SK-N-MC (cell line): ENCODE measurements around the gene TMEM171.
A peak's percentile ranks its signal among the peaks of the same experiment; 100 is the strongest.

Experiments
- DNase-seq: peaks from one replicate; pipeline ENCODE4 v3.0.0-alpha.2; 2011; ENCODE audit warnings: low read depth, low spot score
- H3K27ac ChIP-seq: fragments of 200-600 bp; sonication (generic); 2 replicates; pipeline ENCODE4 v1.5.1; 2016; ENCODE audit warnings: mixed run types
- H3K36me3 ChIP-seq: fragments of 200-600 bp; sonication (generic); 2 replicates; pipeline ENCODE4 v1.6.1; 2017; ENCODE audit warnings: antibody characterized with exemption, low read length, mixed read lengths; ENCODE audit not compliant: insufficient read depth
- H3K4me3 ChIP-seq: fragments of 200-600 bp; sonication (generic); 2 replicates; pipeline ENCODE4 v1.5.1; 2016
- H3K9ac ChIP-seq: fragments of 200-600 bp; sonication (generic); 2 replicates; pipeline ENCODE4 v1.8.0; 2017; ENCODE audit warnings: mixed run types, mixed read lengths; ENCODE audit not compliant: insufficient read length
- H3K9me3 ChIP-seq: fragments of 200-600 bp; sonication (generic); 2 replicates; pipeline ENCODE4 v1.6.1; 2017; ENCODE audit warnings: low read depth, mild to moderate bottlenecking, antibody characterized with exemption, low read length, moderate library complexity, mixed read lengths
- EZH2 ChIP-seq: fragments of 200-600 bp; sonication (generic); IDR thresholded peaks from one replicate; pipeline ENCODE4 v1.6.1; 2017; ENCODE audit warnings: antibody characterized with exemption
- FOXP2 ChIP-seq: optimal IDR thresholded peaks from 2 replicates; pipeline ENCODE3; 2011; ENCODE audit warnings: mild to moderate bottlenecking, moderate library complexity; ENCODE audit not compliant: insufficient read depth; ENCODE audit errors: extremely low read length, control extremely low read depth
- POLR2AphosphoS5 ChIP-seq: IDR thresholded peaks from 2 replicates; pipeline ENCODE4 v1.6.1; 2012; ENCODE audit warnings: mild to moderate bottlenecking, low read depth, low read length, borderline replicate concordance

Gene TMEM171

DNA sequence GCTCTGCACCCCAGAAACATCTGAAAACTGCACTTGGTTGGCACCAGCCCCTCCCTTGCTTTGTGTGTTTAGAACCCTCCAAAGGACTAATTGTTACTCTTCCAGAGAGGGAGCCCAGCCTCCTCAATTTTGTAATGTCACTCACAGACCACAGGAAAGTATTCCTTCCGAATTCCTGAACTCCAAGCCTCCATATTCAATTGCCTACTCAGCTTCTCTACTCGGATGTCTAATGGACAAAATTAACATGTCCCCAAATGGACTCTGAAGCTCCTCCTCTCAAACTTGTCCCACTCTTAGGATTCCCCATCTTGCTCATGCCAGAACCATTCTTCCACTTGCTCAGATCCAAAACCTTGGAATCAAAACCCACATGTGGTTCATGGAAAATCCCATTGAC lies 3.9 kb upstream of the TMEM171 start:
- H3K36me3 ChIP-seq, result no peaks in the 10 kb centered on the region
- H3K27ac ChIP-seq, result no peak overlapping the region
- no peaks in the 10 kb centered on the region for H3K9me3 ChIP-seq
- DNase-seq, result no peak
- no peak overlapping the region for H3K9ac ChIP-seq
- TF ChIP-seq POLR2AphosphoS5 (no peak), EZH2 (no peak), FOXP2 (no peak)
- no peak overlapping the region for H3K4me3 ChIP-seq

GRCh38 chr5:73117088-73117740 lies 3.2 kb upstream of the TMEM171 start:
- no peak overlapping the region for H3K4me3 ChIP-seq
- H3K9ac ChIP-seq, result no peak overlapping the region
- H3K36me3 ChIP-seq, result no peaks in the 10 kb centered on the region
- no peak overlapping the region for H3K27ac ChIP-seq
- DNase-seq, result no peak
- no peaks in the 10 kb centered on the region for H3K9me3 ChIP-seq
- TF ChIP-seq EZH2 (no peak), FOXP2 (no peak), POLR2AphosphoS5 (no peak)

- H3K27ac ChIP-seq, result no peak overlapping the region
- no peak for DNase-seq
Measured at GRCh38 chr5:73118391-73118973, 1.9 kb upstream of the TMEM171 start.

GRCh38 chr5:73119451-73120157 lies 771 bp upstream of the TMEM171 start:
- H3K4me3 ChIP-seq, result no peak overlapping the region
- H3K9me3 ChIP-seq, result no peaks in the 10 kb centered on the region
- TF ChIP-seq POLR2AphosphoS5 (no peak), EZH2 (no peak), FOXP2 (no peak)
- H3K9ac ChIP-seq, result no peak overlapping the region
- peaks cover 4% of the 10 kb centered on the region; the same call in 1 of the 2 replicates for H3K36me3 ChIP-seq
- no peak for DNase-seq
- no peak overlapping the region for H3K27ac ChIP-seq

More at GRCh38 chr5:73118391-73118973, 1.9 kb upstream of the TMEM171 start:
- Histone ChIP-seq H3K9me3 (no peaks in the 10 kb centered on the region), H3K9ac (no peak overlapping the region), H3K36me3 (no peaks in the 10 kb centered on the region; the same call in 1 of the 2 replicates), H3K4me3 (no peak overlapping the region)
- TF ChIP-seq EZH2 (no peak), POLR2AphosphoS5 (no peak), FOXP2 (no peak)

GRCh38 chr5:73121119-73121463 lies 716 bp downstream of the TMEM171 start:
- no peaks in the 10 kb centered on the region for H3K9me3 ChIP-seq
- peaks cover 4% of the 10 kb centered on the region; the same call in 1 of the 2 replicates for H3K36me3 ChIP-seq
- no peak overlapping the region; the same call in 1 of the 2 replicates for H3K27ac ChIP-seq
- peak overlapping the region; percentile 82 for H3K4me3 ChIP-seq
- TF ChIP-seq POLR2AphosphoS5, result no peak
- TF ChIP-seq FOXP2, result no peak
- TF ChIP-seq EZH2, result no peak
- DNase-seq, result no peak
- peak overlapping the region; percentile 57 for H3K9ac ChIP-seq

- Histone ChIP-seq H3K4me3 (peak overlapping the region; percentile 82), H3K36me3 (peaks cover 4% of the 10 kb centered on the region; the same call in 1 of the 2 replicates), H3K9ac (no peak overlapping the region), H3K27ac (peak overlapping the region; percentile 93), H3K9me3 (no peaks in the 10 kb centered on the region)
- peak; percentile 57; the same call in 1 of the 2 replicates for TF ChIP-seq POLR2AphosphoS5
- TF ChIP-seq FOXP2, result peak; percentile 51
- TF ChIP-seq EZH2, result no peak
- peak; percentile 99 for DNase-seq
Measured at GRCh38 chr5:73122875-73123810, 2.8 kb downstream of the TMEM171 start.

GRCh38 chr5:73125289-73125688 lies 4.9 kb downstream of the TMEM171 start:
- TF ChIP-seq FOXP2 (no peak), POLR2AphosphoS5 (no peak), EZH2 (no peak)
- H3K9ac ChIP-seq, result no peak overlapping the region
- H3K9me3 ChIP-seq, result no peaks in the 10 kb centered on the region
- DNase-seq, result no peak
- peaks cover 4% of the 10 kb centered on the region; the same call in 1 of the 2 replicates for H3K36me3 ChIP-seq
- H3K4me3 ChIP-seq, result no peak overlapping the region
- no peak overlapping the region for H3K27ac ChIP-seq
